ENCODE data around the gene ARID4B.

The ARID4B gene

DNA sequence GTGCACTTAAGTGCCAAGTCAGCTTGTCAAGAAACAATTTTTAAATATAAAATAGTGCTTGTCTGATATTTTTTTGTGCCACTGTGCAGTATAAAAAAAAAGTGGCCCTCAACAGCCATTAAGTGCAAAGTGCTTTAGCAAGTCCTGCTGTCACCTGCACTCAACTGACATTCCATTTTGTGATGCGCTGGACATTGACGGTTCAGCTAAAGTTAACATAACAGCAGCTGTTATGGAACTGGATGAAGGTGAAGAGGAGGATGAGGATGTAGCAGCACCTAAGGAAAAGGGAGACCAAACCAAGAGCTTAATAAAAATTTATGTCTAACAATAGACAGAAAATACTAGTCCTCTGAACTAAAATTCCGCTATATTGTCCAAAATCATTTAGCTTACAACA lies 159.6 kb downstream of the ARID4B start:
- H3K27me3 ChIP-seq (ENCODE audit: insufficient read depth, low read length): no peaks in the 10 kb centered on the region
- no peak overlapping the region for H4K91ac ChIP-seq (ENCODE audit: low read depth, low read length)
- no peak overlapping the region for H3K18ac ChIP-seq (ENCODE audit: low read length)
- no peaks in the 10 kb centered on the region for H3K79me2 ChIP-seq (ENCODE audit: control insufficient read depth, insufficient read depth, low read length, poor library complexity)
- H3K9me3 ChIP-seq (ENCODE audit: insufficient read depth, low read depth, low read length): no peaks in the 10 kb centered on the region
- no peak overlapping the region for H2BK120ac ChIP-seq (ENCODE audit: insufficient read depth, low read length, poor library complexity)
- no peak overlapping the region for H4K12ac ChIP-seq (ENCODE audit: low read depth, low read length)
- no peaks in the 10 kb centered on the region for H3K4me1 ChIP-seq (ENCODE audit: control insufficient read depth in 1 of 2, insufficient read depth in 2 of 2, low read length in 2 of 2)
- no peak overlapping the region for H3K4me3 ChIP-seq (ENCODE audit: low read depth, low read length)
- H2AFZ ChIP-seq (ENCODE audit: insufficient read depth, low read length, poor library complexity): no peak overlapping the region
- H4K8ac ChIP-seq (ENCODE audit: low read depth, low read length): no peak overlapping the region
- no peaks in the 10 kb centered on the region for H3K79me1 ChIP-seq (ENCODE audit: low read length)
- no peak overlapping the region for H3K23ac ChIP-seq (ENCODE audit: low read length)
- H3K9ac ChIP-seq (ENCODE audit: low read length): no peak overlapping the region
- H2AK5ac ChIP-seq (ENCODE audit: low read length): no peak overlapping the region
- no peak overlapping the region for H3K27ac ChIP-seq (ENCODE audit: low read depth, low read length)
- H3K14ac ChIP-seq (ENCODE audit: low read length): no peak overlapping the region
- WGBS (ENCODE audit: extremely low coverage, insufficient coverage, insufficient read length): no CpG with 5 or more reads among the region's 3 CpGs
- no peak overlapping the region for H2BK5ac ChIP-seq (ENCODE audit: low read depth, low read length, poor library complexity)
- no peak overlapping the region for H3K4ac ChIP-seq (ENCODE audit: low read depth, low read length)
- peaks cover 13 to 22% of the 10 kb centered on the region in 2 experiments for H3K36me3 ChIP-seq (ENCODE audit: control insufficient read depth in 1 of 2, insufficient read depth in 2 of 2, low read length in 2 of 2)
- no peak for DNase-seq
- no peak overlapping the region for H3K4me2 ChIP-seq (ENCODE audit: low read length)
- H2BK12ac ChIP-seq (ENCODE audit: low read length): no peak overlapping the region

GRCh38 chr1:235161685-235162327 lies 166.2 kb downstream of the ARID4B start:
- Histone ChIP-seq H3K27ac (ENCODE audit: low read depth, low read length) (peak overlapping the region; percentile 83), H2BK12ac (ENCODE audit: low read length) (no peak overlapping the region), H3K79me1 (ENCODE audit: low read length) (peaks cover 6% of the 10 kb centered on the region), H3K4me2 (ENCODE audit: low read length) (peak overlapping the region; percentile 90), H3K23ac (ENCODE audit: low read length) (no peak overlapping the region), H3K9ac (ENCODE audit: low read length) (peak overlapping the region; percentile 49), H3K79me2 (ENCODE audit: control insufficient read depth, insufficient read depth, low read length, poor library complexity) (peaks cover 3% of the 10 kb centered on the region), H2AFZ (ENCODE audit: insufficient read depth, low read length, poor library complexity) (no peak overlapping the region), H4K8ac (ENCODE audit: low read depth, low read length) (peak overlapping the region; percentile 82), H3K18ac (ENCODE audit: low read length) (no peak overlapping the region), H3K14ac (ENCODE audit: low read length) (peak overlapping the region; percentile 19), H4K91ac (ENCODE audit: low read depth, low read length) (no peak overlapping the region), H3K9me3 (ENCODE audit: insufficient read depth, low read depth, low read length) (no peaks in the 10 kb centered on the region), H2BK5ac (ENCODE audit: low read depth, low read length, poor library complexity) (no peak overlapping the region), H3K36me3 (ENCODE audit: control insufficient read depth in 1 of 2, insufficient read depth in 2 of 2, low read length in 2 of 2) (peaks cover 17 to 24% of the 10 kb centered on the region in 2 experiments), H3K4ac (ENCODE audit: low read depth, low read length) (no peak overlapping the region), H3K27me3 (ENCODE audit: insufficient read depth, low read length) (no peaks in the 10 kb centered on the region), H4K12ac (ENCODE audit: low read depth, low read length) (peak overlapping the region; percentile 83), H2AK5ac (ENCODE audit: low read length) (peak overlapping the region; percentile 53), H3K4me3 (ENCODE audit: low read depth, low read length) (no peak overlapping the region), H3K4me1 (ENCODE audit: control insufficient read depth in 1 of 2, insufficient read depth in 2 of 2, low read length in 2 of 2) (peaks cover 8% of the 10 kb centered on the region in 2 experiments), H2BK120ac (ENCODE audit: insufficient read depth, low read length, poor library complexity) (peak overlapping the region; percentile 58)
- no peak for DNase-seq
- WGBS (ENCODE audit: extremely low coverage, insufficient coverage, insufficient read length): no CpG with 5 or more reads among the region's 21 CpGs

DNA sequence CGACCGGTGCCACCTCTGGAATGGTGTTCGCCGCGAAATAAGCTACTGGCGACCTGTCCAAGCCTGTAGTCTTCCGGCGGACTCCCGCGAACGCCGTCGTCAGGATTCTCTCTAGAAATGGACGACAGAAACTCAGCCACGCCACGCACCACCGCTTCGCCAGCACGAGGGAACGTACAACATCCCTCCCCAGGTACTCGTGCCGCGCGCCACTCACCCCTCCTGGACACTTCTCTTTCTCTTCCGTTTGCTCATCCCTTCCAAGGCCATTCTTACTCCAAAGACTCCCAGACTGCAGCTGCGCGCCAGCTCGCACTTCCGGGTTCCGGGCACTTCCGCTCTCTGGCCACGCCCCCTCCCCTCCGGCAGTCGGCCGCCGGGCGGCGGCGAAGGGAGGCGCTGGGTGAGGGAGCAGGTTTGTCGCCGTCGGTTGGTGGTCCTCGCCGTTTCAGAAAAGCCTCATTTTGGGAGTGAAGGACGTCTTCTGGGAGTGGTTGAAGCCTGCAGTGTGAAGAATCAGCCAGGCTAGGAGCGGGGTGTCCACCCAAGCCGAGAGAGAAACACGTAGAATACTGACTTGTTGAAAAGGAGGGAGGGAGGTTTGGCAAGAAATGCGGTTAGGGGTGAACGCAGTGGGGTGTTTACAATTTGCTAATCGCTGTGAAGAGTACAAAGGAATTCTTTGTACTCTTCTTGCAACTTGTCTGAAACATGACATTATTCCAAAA lies 166.9 kb downstream of the ARID4B start, which contains the start of gene RBM34:
Gene RBM34 (minus strand): TSS at position 294 of the 728 bp plus-strand sequence. CDS start 24 bp downstream, at position 270.
- Histone ChIP-seq H3K4me1 (ENCODE audit: control insufficient read depth in 1 of 2, insufficient read depth in 2 of 2, low read length in 2 of 2) (peaks cover 8% of the 10 kb centered on the region in 2 experiments), H4K12ac (ENCODE audit: low read depth, low read length) (peak within 1 kb of the TSS; percentile 94), H3K79me1 (ENCODE audit: low read length) (peaks cover 6% of the 10 kb centered on the region), H2BK12ac (ENCODE audit: low read length) (no peak within 1 kb of the TSS), H3K4ac (ENCODE audit: low read depth, low read length) (peak within 1 kb of the TSS; percentile 73), H3K4me3 (ENCODE audit: low read depth, low read length) (peak within 1 kb of the TSS; percentile 99), H2AK5ac (ENCODE audit: low read length) (peak within 1 kb of the TSS; percentile 53), H2AFZ (ENCODE audit: insufficient read depth, low read length, poor library complexity) (peak within 1 kb of the TSS; percentile 96), H3K27ac (ENCODE audit: low read depth, low read length) (peak within 1 kb of the TSS; percentile 84), H3K4me2 (ENCODE audit: low read length) (peak within 1 kb of the TSS; percentile 90), H3K36me3 (ENCODE audit: control insufficient read depth in 1 of 2, insufficient read depth in 2 of 2, low read length in 2 of 2) (peaks cover 17 to 26% of the 10 kb centered on the region in 2 experiments), H3K9ac (ENCODE audit: low read length) (peak within 1 kb of the TSS; percentile 93), H3K14ac (ENCODE audit: low read length) (peak within 1 kb of the TSS; percentile 91), H2BK5ac (ENCODE audit: low read depth, low read length, poor library complexity) (peak within 1 kb of the TSS; percentile 77), H3K18ac (ENCODE audit: low read length) (peak within 1 kb of the TSS; percentile 85), H3K23ac (ENCODE audit: low read length) (no peak within 1 kb of the TSS), H3K27me3 (ENCODE audit: insufficient read depth, low read length) (no peaks in the 10 kb centered on the region), H3K9me3 (ENCODE audit: insufficient read depth, low read depth, low read length) (no peaks in the 10 kb centered on the region), H4K8ac (ENCODE audit: low read depth, low read length) (peak within 1 kb of the TSS; percentile 97), H3K79me2 (ENCODE audit: control insufficient read depth, insufficient read depth, low read length, poor library complexity) (peaks cover 3% of the 10 kb centered on the region), H2BK120ac (ENCODE audit: insufficient read depth, low read length, poor library complexity) (peak within 1 kb of the TSS; percentile 74), H4K91ac (ENCODE audit: low read depth, low read length) (peak within 1 kb of the TSS; percentile 88)
- DNase-seq: peak; percentile 88 to 96
- no CpG with 5 or more reads among the region's 52 CpGs for WGBS (ENCODE audit: extremely low coverage, insufficient coverage, insufficient read length)

DNA sequence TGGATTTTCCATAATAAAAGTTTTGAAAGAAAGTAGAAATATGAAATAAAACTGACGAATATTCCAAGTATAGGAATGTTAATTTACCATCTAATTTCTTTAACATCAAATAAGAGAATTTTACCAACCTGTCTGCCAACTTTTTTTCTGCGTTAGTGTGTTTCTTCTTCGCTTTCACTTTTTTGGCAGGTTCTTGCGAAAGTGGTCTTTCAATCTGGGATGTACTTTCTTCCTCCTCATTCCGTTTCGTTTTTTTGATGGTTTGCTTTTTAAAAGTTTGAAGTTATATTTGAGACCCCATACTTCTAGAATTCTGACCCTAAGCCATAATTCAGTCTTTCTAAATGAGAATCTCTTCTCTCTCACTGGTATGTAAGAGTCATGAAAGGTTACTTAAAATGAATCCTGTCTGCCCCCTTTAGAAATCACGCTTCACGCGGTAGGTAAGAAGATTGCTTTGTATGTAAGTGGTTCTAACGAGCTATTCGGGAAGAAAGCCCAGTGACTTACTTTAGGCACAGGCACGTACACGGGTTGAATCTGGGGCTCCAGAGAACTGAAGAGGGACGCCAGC lies 167.5 kb downstream of the ARID4B start:
- Histone ChIP-seq H4K91ac (ENCODE audit: low read depth, low read length) (peak overlapping the region; percentile 67), H2BK12ac (ENCODE audit: low read length) (no peak overlapping the region)

More for the DNA sequence above, 167.5 kb downstream of the ARID4B start:
- H3K27ac ChIP-seq (ENCODE audit: low read depth, low read length): peak overlapping the region; percentile 84
- H3K23ac ChIP-seq (ENCODE audit: low read length): no peak overlapping the region
- peak overlapping the region; percentile 91 for H3K14ac ChIP-seq (ENCODE audit: low read length)
- peaks cover 8% of the 10 kb centered on the region in 2 experiments for H3K4me1 ChIP-seq (ENCODE audit: control insufficient read depth in 1 of 2, insufficient read depth in 2 of 2, low read length in 2 of 2)
- no peaks in the 10 kb centered on the region for H3K27me3 ChIP-seq (ENCODE audit: insufficient read depth, low read length)
- peak overlapping the region; percentile 81 for H3K18ac ChIP-seq (ENCODE audit: low read length)
- peaks cover 3% of the 10 kb centered on the region for H3K79me2 ChIP-seq (ENCODE audit: control insufficient read depth, insufficient read depth, low read length, poor library complexity)
- WGBS (ENCODE audit: extremely low coverage, insufficient coverage, insufficient read length): no CpG with 5 or more reads among the region's 14 CpGs
- H3K4me3 ChIP-seq (ENCODE audit: low read depth, low read length): peak overlapping the region; percentile 99
- peaks cover 6% of the 10 kb centered on the region for H3K79me1 ChIP-seq (ENCODE audit: low read length)
- peaks cover 18 to 27% of the 10 kb centered on the region in 2 experiments for H3K36me3 ChIP-seq (ENCODE audit: control insufficient read depth in 1 of 2, insufficient read depth in 2 of 2, low read length in 2 of 2)
- H3K9me3 ChIP-seq (ENCODE audit: insufficient read depth, low read depth, low read length): no peaks in the 10 kb centered on the region
- H2BK120ac ChIP-seq (ENCODE audit: insufficient read depth, low read length, poor library complexity): peak overlapping the region; percentile 74
- H3K4ac ChIP-seq (ENCODE audit: low read depth, low read length): peak overlapping the region; percentile 73
- H3K4me2 ChIP-seq (ENCODE audit: low read length): peak overlapping the region; percentile 90
- peak overlapping the region; percentile 96 for H2AFZ ChIP-seq (ENCODE audit: insufficient read depth, low read length, poor library complexity)
- DNase-seq: no peak
- H4K12ac ChIP-seq (ENCODE audit: low read depth, low read length): peak overlapping the region; percentile 94
- peak overlapping the region; percentile 91 for H4K8ac ChIP-seq (ENCODE audit: low read depth, low read length)
- H2AK5ac ChIP-seq (ENCODE audit: low read length): peak overlapping the region; percentile 40
- peak overlapping the region; percentile 75 for H2BK5ac ChIP-seq (ENCODE audit: low read depth, low read length, poor library complexity)
- H3K9ac ChIP-seq (ENCODE audit: low read length): peak overlapping the region; percentile 93

Data from trophoblast cell (in vitro differentiated cells and primary cell).